DOHH2 (cell line): ENCODE measurements around the gene GPR137C.

Experiments used
- EZH2phosphoT487 ChIP-seq: fragments of 200-600 bp; sonication (generic); IDR thresholded peaks from 2 replicates; pipeline ENCODE4 v1.6.1; 2017; ENCODE audit warnings: borderline replicate concordance, mild to moderate bottlenecking, antibody characterized with exemption, low read length, moderate library complexity, mixed read lengths
- TF ChIP-seq, protein P1 (sequence below): fragments of 200-600 bp; sonication (generic); IDR thresholded peaks from one replicate; pipeline ENCODE4 v1.5.1; 2014; ENCODE audit warnings: antibody characterized with exemption, mild to moderate bottlenecking, low read depth, low read length; ENCODE audit not compliant: poor library complexity, severe bottlenecking

DNA sequence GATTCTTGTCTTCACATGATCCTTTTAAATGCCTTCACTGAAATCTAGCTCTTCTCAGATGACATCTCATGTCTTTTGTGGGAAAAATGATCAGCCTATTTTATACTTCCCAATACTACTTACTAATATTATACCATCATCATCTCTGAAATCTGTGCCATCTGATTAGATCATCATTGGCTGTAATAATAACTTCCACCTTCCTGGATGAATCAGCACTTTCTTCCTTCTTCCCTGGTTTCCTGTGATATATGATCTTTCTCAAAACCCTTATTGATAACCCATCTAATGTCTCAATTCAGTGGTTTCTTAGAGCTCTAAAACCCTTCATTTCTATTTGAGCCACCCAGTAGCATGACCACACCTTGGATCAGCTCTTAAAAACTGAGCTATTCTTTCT, 30.9 kb downstream of the GPR137C start:
- TF ChIP-seq, protein P1, sequence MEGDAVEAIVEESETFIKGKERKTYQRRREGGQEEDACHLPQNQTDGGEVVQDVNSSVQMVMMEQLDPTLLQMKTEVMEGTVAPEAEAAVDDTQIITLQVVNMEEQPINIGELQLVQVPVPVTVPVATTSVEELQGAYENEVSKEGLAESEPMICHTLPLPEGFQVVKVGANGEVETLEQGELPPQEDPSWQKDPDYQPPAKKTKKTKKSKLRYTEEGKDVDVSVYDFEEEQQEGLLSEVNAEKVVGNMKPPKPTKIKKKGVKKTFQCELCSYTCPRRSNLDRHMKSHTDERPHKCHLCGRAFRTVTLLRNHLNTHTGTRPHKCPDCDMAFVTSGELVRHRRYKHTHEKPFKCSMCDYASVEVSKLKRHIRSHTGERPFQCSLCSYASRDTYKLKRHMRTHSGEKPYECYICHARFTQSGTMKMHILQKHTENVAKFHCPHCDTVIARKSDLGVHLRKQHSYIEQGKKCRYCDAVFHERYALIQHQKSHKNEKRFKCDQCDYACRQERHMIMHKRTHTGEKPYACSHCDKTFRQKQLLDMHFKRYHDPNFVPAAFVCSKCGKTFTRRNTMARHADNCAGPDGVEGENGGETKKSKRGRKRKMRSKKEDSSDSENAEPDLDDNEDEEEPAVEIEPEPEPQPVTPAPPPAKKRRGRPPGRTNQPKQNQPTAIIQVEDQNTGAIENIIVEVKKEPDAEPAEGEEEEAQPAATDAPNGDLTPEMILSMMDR, result no peak
- TF ChIP-seq EZH2phosphoT487, result no peak
